Measurements from ENCODE around the gene RANBP10.

The RANBP10 gene

GRCh38 chr16:67741118-67741517 lies 65.2 kb downstream of the RANBP10 start:
- DNase-seq (ENCODE audit: low spot score): no peak

GRCh38 chr16:67740391-67740790 lies 66.0 kb downstream of the RANBP10 start:
- no peak for DNase-seq (ENCODE audit: low spot score)

GRCh38 chr16:67736858-67737257 lies 69.5 kb downstream of the RANBP10 start:
- DNase-seq (ENCODE audit: low spot score): no peak

- no peak for DNase-seq (ENCODE audit: low spot score)
These were observed 71.6 kb downstream of the RANBP10 start for GRCh38 chr16:67734731-67735201.

- DNase-seq (ENCODE audit: low spot score): no peak
These were observed 72.5 kb downstream of the RANBP10 start for GRCh38 chr16:67733734-67734470.

GRCh38 chr16:67731753-67732095 lies 74.6 kb downstream of the RANBP10 start:
- DNase-seq (ENCODE audit: low spot score): no peak

- no peak for DNase-seq (ENCODE audit: low spot score)
These were observed 75.1 kb downstream of the RANBP10 start for GRCh38 chr16:67731071-67731752.

GRCh38 chr16:67730326-67730725 lies 76.0 kb downstream of the RANBP10 start:
- DNase-seq (ENCODE audit: low spot score): no peak

- DNase-seq (ENCODE audit: low spot score): no peak
These were observed 76.6 kb downstream of the RANBP10 start for GRCh38 chr16:67729636-67730248.

GRCh38 chr16:67727521-67728485 lies 78.6 kb downstream of the RANBP10 start:
- no peak for DNase-seq (ENCODE audit: low spot score)

GRCh38 chr16:67726106-67727034 lies 80.0 kb downstream of the RANBP10 start:
- no peak for DNase-seq (ENCODE audit: low spot score)

GRCh38 chr16:67723911-67724305 lies 82.5 kb downstream of the RANBP10 start:
- peak; percentile 56 for DNase-seq (ENCODE audit: low spot score)

- no peak for DNase-seq (ENCODE audit: low spot score)
These were observed 83.0 kb downstream of the RANBP10 start for GRCh38 chr16:67723151-67723910.

GRCh38 chr16:67720236-67720635 lies 86.1 kb downstream of the RANBP10 start:
- peak; percentile 37 for DNase-seq (ENCODE audit: low spot score)

- peak; percentile 66 for DNase-seq (ENCODE audit: low spot score)
These were observed 86.6 kb downstream of the RANBP10 start for GRCh38 chr16:67719778-67720144.

- DNase-seq (ENCODE audit: low spot score): peak; percentile 97
These were observed 87.1 kb downstream of the RANBP10 start, which contains the start of gene GFOD2 for GRCh38 chr16:67719048-67719777. TSS of gene GFOD2 (minus strand) at chr16:67719316. CDS start at chr16:67685715, 33,601 bp downstream.

- no peak for DNase-seq (ENCODE audit: low spot score)
These were observed 87.7 kb downstream of the RANBP10 start for GRCh38 chr16:67718668-67719047.

GRCh38 chr16:67716097-67716496 lies 90.3 kb downstream of the RANBP10 start:
- DNase-seq (ENCODE audit: low spot score): no peak

- no peak for DNase-seq (ENCODE audit: low spot score)
These were observed 91.8 kb downstream of the RANBP10 start for GRCh38 chr16:67714522-67714921.
